HEK293 (cell line): ENCODE measurements around the gene KMO.

ENCODE experiments used
- CTCF ChIA-PET: fragments of 350-600 bp; formaldehyde crosslinking; extraction: SDS; loops from one replicate; lab custom pipeline; 2021; ENCODE audit warnings: antibody characterized with exemption; lab: Yijun Ruan, JAX
- POLR2A ChIA-PET: fragments of 300-600 bp; formaldehyde crosslinking; extraction: SDS; loops from one replicate; lab custom pipeline; 2020; ENCODE audit warnings: antibody characterized with exemption, inconsistent platforms; lab: Yijun Ruan, JAX
- H3K27ac ChIP-seq: fragments of 200-500 bp; sonication (Bioruptor generic); 2 replicates; pipeline ENCODE4 v1.5.1; 2014; ENCODE audit warnings: low read depth, low read length, control low read depth, inconsistent platforms; ENCODE audit errors: extremely low read depth
- H3K36me3 ChIP-seq, 2 experiments: fragments of 200-500 bp in 1 of 2; sonication (Bioruptor generic) in 1 of 2; 1 replicate in 1 of 2; 2 replicates in 1 of 2; pipeline ENCODE4 v1.5.1; 2014 to 2017; ENCODE audit warnings: inconsistent platforms in 2 of 2, low read length in 2 of 2; ENCODE audit not compliant: control insufficient read depth in 2 of 2, insufficient read depth in 1 of 2
- H3K4me1 ChIP-seq: fragments of 200-500 bp; sonication (Bioruptor generic); 2 replicates; pipeline ENCODE4 v1.5.1; 2014; ENCODE audit warnings: mild to moderate bottlenecking, low read length, inconsistent platforms; ENCODE audit not compliant: control insufficient read depth, insufficient read depth
- H3K4me3 ChIP-seq: 2 replicates; pipeline ENCODE4 v1.5.1; 2011; ENCODE audit warnings: low read depth, mild to moderate bottlenecking, control low read depth, low read length, moderate library complexity
- H3K9me3 ChIP-seq: fragments of 200-500 bp; sonication (Bioruptor generic); 2 replicates; pipeline ENCODE4 v1.5.1; 2014; ENCODE audit warnings: low read depth, low read length, inconsistent platforms; ENCODE audit not compliant: control insufficient read depth, insufficient read depth
- ELK4 ChIP-seq: IDR thresholded peaks from 2 replicates; pipeline ENCODE4 v1.6.1; 2011; ENCODE audit warnings: mild to moderate bottlenecking, low read depth, low read length, borderline replicate concordance
- GLI2 ChIP-seq: fragments of 450-650 bp; formaldehyde crosslinking; IDR thresholded peaks from 2 replicates; pipeline ENCODE4; 2017; ENCODE audit warnings: missing biosample characterization, missing genetic modification characterization, low read depth, borderline replicate concordance
- HOXC10 ChIP-seq: sonication (generic); formaldehyde crosslinking; IDR thresholded peaks from 2 replicates; pipeline ENCODE4 v1.8.1; 2023; ENCODE audit warnings: mild to moderate bottlenecking, missing genetic modification reagents
- INSM2 ChIP-seq: fragments of 450-650 bp; formaldehyde crosslinking; IDR thresholded peaks from 2 replicates; pipeline ENCODE4 v1.5.1; 2016; ENCODE audit warnings: missing biosample characterization, missing genetic modification characterization
- MYNN ChIP-seq: fragments of 450-650 bp; formaldehyde crosslinking; IDR thresholded peaks from 2 replicates; pipeline ENCODE4 v1.5.1; 2016; ENCODE audit warnings: missing biosample characterization, missing genetic modification characterization, borderline replicate concordance
- MZF1 ChIP-seq: fragments of 450-650 bp; formaldehyde crosslinking; IDR thresholded peaks from 2 replicates; pipeline ENCODE4 v1.5.1; 2017; ENCODE audit warnings: missing biosample characterization, missing genetic modification characterization, borderline replicate concordance
- PRDM1 ChIP-seq: fragments of 450-650 bp; formaldehyde crosslinking; IDR thresholded peaks from 2 replicates; pipeline ENCODE4; 2016; ENCODE audit warnings: missing biosample characterization, missing genetic modification characterization
- SCRT2 ChIP-seq: fragments of 450-650 bp; formaldehyde crosslinking; IDR thresholded peaks from 2 replicates; pipeline ENCODE4 v1.5.1; 2016; ENCODE audit warnings: missing biosample characterization, missing genetic modification characterization
- SP2 ChIP-seq: fragments of 450-650 bp; formaldehyde crosslinking; IDR thresholded peaks from 2 replicates; pipeline ENCODE4 v1.5.1; 2016; ENCODE audit warnings: missing biosample characterization, missing genetic modification characterization
- ZBTB7A ChIP-seq: fragments of 450-650 bp; formaldehyde crosslinking; IDR thresholded peaks from 2 replicates; pipeline ENCODE4 v1.5.1; 2016; ENCODE audit warnings: low read depth, missing biosample characterization, missing genetic modification characterization
- ZFP3 ChIP-seq: fragments of 450-650 bp; formaldehyde crosslinking; IDR thresholded peaks from 2 replicates; pipeline ENCODE4 v1.5.1; 2016; ENCODE audit warnings: low read depth, missing biosample characterization, missing genetic modification characterization
- ZFP41 ChIP-seq: fragments of 450-650 bp; formaldehyde crosslinking; IDR thresholded peaks from 2 replicates; pipeline ENCODE4 v1.5.1; 2016; ENCODE audit warnings: missing biosample characterization, missing genetic modification characterization, borderline replicate concordance
- ZNF18 ChIP-seq: fragments of 450-650 bp; formaldehyde crosslinking; IDR thresholded peaks from 2 replicates; pipeline ENCODE4 v1.5.1; 2016; ENCODE audit warnings: missing biosample characterization, missing genetic modification characterization
- ZNF223 ChIP-seq: fragments of 450-650 bp; formaldehyde crosslinking; IDR thresholded peaks from 2 replicates; pipeline ENCODE4 v1.5.1; 2016; ENCODE audit warnings: missing biosample characterization, missing genetic modification characterization
- ZNF23 ChIP-seq: fragments of 450-650 bp; formaldehyde crosslinking; IDR thresholded peaks from 2 replicates; pipeline ENCODE4 v1.5.1; 2016; ENCODE audit warnings: missing biosample characterization, missing genetic modification characterization, borderline replicate concordance
- ZNF239 ChIP-seq: fragments of 450-650 bp; formaldehyde crosslinking; IDR thresholded peaks from 2 replicates; pipeline ENCODE4 v1.5.1; 2016; ENCODE audit warnings: missing biosample characterization, missing genetic modification characterization
- ZNF280D ChIP-seq: fragments of 450-650 bp; formaldehyde crosslinking; IDR thresholded peaks from 2 replicates; pipeline ENCODE4 v1.5.1; 2016; ENCODE audit warnings: missing biosample characterization, missing genetic modification characterization
- ZNF324 ChIP-seq: fragments of 450-650 bp; formaldehyde crosslinking; IDR thresholded peaks from 2 replicates; pipeline ENCODE4 v1.5.1; 2016; ENCODE audit warnings: missing biosample characterization, missing genetic modification characterization
- ZNF391 ChIP-seq: fragments of 450-650 bp; formaldehyde crosslinking; IDR thresholded peaks from 2 replicates; pipeline ENCODE4 v1.5.1; 2016; ENCODE audit warnings: low read depth, missing biosample characterization, missing genetic modification characterization, borderline replicate concordance
- ZNF585B ChIP-seq: fragments of 450-650 bp; formaldehyde crosslinking; IDR thresholded peaks from 2 replicates; pipeline ENCODE4 v1.5.1; 2016; ENCODE audit warnings: missing biosample characterization, missing genetic modification characterization
- ZNF596 ChIP-seq: fragments of 450-650 bp; IDR thresholded peaks from 2 replicates; pipeline ENCODE4 v1.5.0; 2018; ENCODE audit warnings: missing biosample characterization, mild to moderate bottlenecking, missing genetic modification characterization, moderate library complexity
- ZNF654 ChIP-seq: fragments of 450-650 bp; formaldehyde crosslinking; IDR thresholded peaks from 2 replicates; pipeline ENCODE4 v1.5.1; 2016; ENCODE audit warnings: low read depth, missing biosample characterization, missing genetic modification characterization
- ZNF664 ChIP-seq: fragments of 450-650 bp; formaldehyde crosslinking; IDR thresholded peaks from 2 replicates; pipeline ENCODE4 v1.5.1; 2016; ENCODE audit warnings: missing biosample characterization, missing genetic modification characterization
- ZNF777 ChIP-seq: fragments of 450-650 bp; formaldehyde crosslinking; IDR thresholded peaks from 2 replicates; pipeline ENCODE4 v1.5.1; 2017; ENCODE audit warnings: missing biosample characterization, missing genetic modification characterization, borderline replicate concordance
- ZNF791 ChIP-seq: fragments of 450-650 bp; formaldehyde crosslinking; IDR thresholded peaks from 2 replicates; pipeline ENCODE4 v1.5.1; 2016; ENCODE audit warnings: missing biosample characterization, missing genetic modification characterization
- ZXDB ChIP-seq: fragments of 450-650 bp; formaldehyde crosslinking; IDR thresholded peaks from 2 replicates; pipeline ENCODE4 v1.5.1; 2016; ENCODE audit warnings: missing biosample characterization, missing genetic modification characterization

KMO gene

GRCh38 chr1:241610056-241610815 lies 78.1 kb downstream of the KMO start:
- no peak overlapping the region for H3K27ac ChIP-seq
- H3K4me1 ChIP-seq: no peaks in the 10 kb centered on the region
- POLR2A ChIA-PET: interaction anchor here (0.6 kb wide), 1 partner anchor 241 kb away, joined by 6 read pairs; no protein-coding TSS in a partner anchor
- no peak overlapping the region for H3K4me3 ChIP-seq
- CTCF ChIA-PET: interaction anchor here (0.7 to 2.6 kb wide), 6 partner anchors 11 to 227 kb away, joined by 3 to 7 read pairs (median 5); no protein-coding TSS in a partner anchor
- H3K36me3 ChIP-seq: no peaks in the 10 kb centered on the region
- TF ChIP-seq ZNF23 (tag by site-specific recombination): no peak
- TF ChIP-seq ZFP41 (tag by site-specific recombination): no peak
- TF ChIP-seq ZNF791 (tag by site-specific recombination): no peak
- TF ChIP-seq ZXDB (tag by site-specific recombination): 0 out of 2 replicates have a peak, but pooled peaks have one; percentile 19
- 0 out of 2 replicates have a peak, but pooled peaks have one; percentile 17 for TF ChIP-seq PRDM1 (tag by site-specific recombination)
- no peak for TF ChIP-seq ZNF391
- TF ChIP-seq ZFP3 (tag by site-specific recombination): no peak
- no peak for TF ChIP-seq HOXC10 (CRISPR knock-in tag)
- TF ChIP-seq MYNN: no peak
- no peak for TF ChIP-seq SCRT2 (tag by site-specific recombination)
- no peak for TF ChIP-seq ZNF585B
- no peak for TF ChIP-seq SP2 (tag by site-specific recombination)
- no peaks in the 10 kb centered on the region for H3K9me3 ChIP-seq

DNA sequence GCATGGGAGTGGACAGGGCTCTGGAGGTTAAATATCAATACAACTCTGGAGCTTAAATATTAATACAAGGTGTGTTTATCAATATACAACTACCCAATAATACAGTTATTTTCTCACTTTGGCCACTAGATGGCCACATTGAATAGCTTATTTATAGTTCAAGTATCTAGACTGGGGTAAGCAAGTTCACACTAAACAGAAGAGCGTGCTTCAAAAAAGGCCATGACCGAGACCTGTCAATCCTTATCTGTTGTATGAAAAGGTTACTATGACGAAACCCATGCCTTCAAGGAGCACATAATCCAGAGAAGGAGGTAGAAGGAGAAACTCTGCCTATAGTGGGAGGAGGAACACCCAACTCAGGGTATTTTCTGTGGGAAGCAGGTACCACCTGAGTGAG lies 78.9 kb downstream of the KMO start:
- Histone ChIP-seq H3K4me3 (no peak overlapping the region), H3K9me3 (no peaks in the 10 kb centered on the region), H3K27ac (no peak overlapping the region), H3K4me1 (no peaks in the 10 kb centered on the region), H3K36me3 (no peaks in the 10 kb centered on the region)
- TF ChIP-seq ZNF223 (tag by site-specific recombination): no peak
- TF ChIP-seq INSM2 (tag by site-specific recombination): no peak
- no peak for TF ChIP-seq ZNF280D (tag by site-specific recombination)
- TF ChIP-seq MZF1: no peak
- TF ChIP-seq ZNF324 (tag by site-specific recombination): no peak
- no peak for TF ChIP-seq ZNF239
- TF ChIP-seq ZNF596 (tag by site-specific recombination): no peak
- no peak for TF ChIP-seq GLI2 (tag by site-specific recombination)
- TF ChIP-seq ELK4: no peak
- TF ChIP-seq ZXDB (tag by site-specific recombination): no peak
- no peak for TF ChIP-seq ZBTB7A (tag by site-specific recombination)
- peak; percentile 49 for TF ChIP-seq ZNF654 (tag by site-specific recombination)
- TF ChIP-seq ZNF777: no peak
- peak; percentile 75; the same call in 1 of the 2 replicates for TF ChIP-seq ZNF18 (tag by site-specific recombination)
- 0 out of 2 replicates have a peak, but pooled peaks have one; percentile 2 for TF ChIP-seq ZNF664 (tag by site-specific recombination)
- POLR2A ChIA-PET: no interaction called here
- CTCF ChIA-PET: interaction anchor here (0.7 to 2.6 kb wide), 8 partner anchors 11 to 455 kb away, joined by 3 to 7 read pairs (median 4); no protein-coding TSS in a partner anchor
